ENCODE results near the gene KPNB1.
A peak's percentile ranks its signal among the peaks of the same experiment; 100 is the strongest.

KPNB1 gene

GRCh38 chr17:47652570-47652969 lies 2.9 kb downstream of the KPNB1 start:
- no peak for TF ChIP-seq CTCF (conservative IDR thresholded peaks at IDR 0.05; ENCODE audit: low read depth)
- ChIA-PET POLR2A (ENCODE audit: low non-redundant PET) (no interaction called here), CTCF (no interaction called here)
- no peak overlapping the region for H3K27ac ChIP-seq
- DNase-seq (ENCODE audit: low spot score): no peak

GRCh38 chr17:47653442-47653841 lies 3.7 kb downstream of the KPNB1 start:
- TF ChIP-seq CTCF (conservative IDR thresholded peaks at IDR 0.05; ENCODE audit: low read depth): no peak
- no peak overlapping the region for H3K27ac ChIP-seq
- ChIA-PET CTCF (no interaction called here), POLR2A (ENCODE audit: low non-redundant PET) (interaction anchor here (1.0 kb wide), 1 partner anchor 11 kb away, joined by 4 read pairs; no protein-coding TSS in a partner anchor)
- no peak for DNase-seq (ENCODE audit: low spot score)

- DNase-seq (ENCODE audit: low spot score): no peak
- ChIA-PET POLR2A (ENCODE audit: low non-redundant PET) (no interaction called here), CTCF (no interaction called here)
- TF ChIP-seq CTCF (conservative IDR thresholded peaks at IDR 0.05; ENCODE audit: low read depth): no peak
- H3K27ac ChIP-seq: no peak overlapping the region
These were observed 5.3 kb downstream of the KPNB1 start for GRCh38 chr17:47654991-47655390.

GRCh38 chr17:47660064-47660492 lies 10.4 kb downstream of the KPNB1 start:
- no peak for TF ChIP-seq CTCF (conservative IDR thresholded peaks at IDR 0.05; ENCODE audit: low read depth)
- CTCF ChIA-PET: no interaction called here
- H3K27ac ChIP-seq: no peak overlapping the region
- POLR2A ChIA-PET (ENCODE audit: low non-redundant PET): no interaction called here
- no peak for DNase-seq (ENCODE audit: low spot score)

GRCh38 chr17:47663912-47664623 lies 14.3 kb downstream of the KPNB1 start:
- POLR2A ChIA-PET (ENCODE audit: low non-redundant PET): interaction anchor here (0.8 kb wide), 1 partner anchor 11 kb away, joined by 4 read pairs; no protein-coding TSS in a partner anchor
- DNase-seq (ENCODE audit: low spot score): peak; percentile 41
- peak; percentile 86 for TF ChIP-seq CTCF (conservative IDR thresholded peaks at IDR 0.05; ENCODE audit: low read depth)
- CTCF ChIA-PET: interaction anchor here (0.7 to 1.8 kb wide), 5 partner anchors 10 to 135 kb away, joined by 3 to 5 read pairs (median 4); no protein-coding TSS in a partner anchor
- H3K27ac ChIP-seq: peak overlapping the region; percentile 38

GRCh38 chr17:47664624-47664941 lies 14.9 kb downstream of the KPNB1 start:
- TF ChIP-seq CTCF (conservative IDR thresholded peaks at IDR 0.05; ENCODE audit: low read depth): peak; percentile 63; the same call in 1 of the 2 replicates
- no peak overlapping the region for H3K27ac ChIP-seq
- DNase-seq (ENCODE audit: low spot score): no peak
- ChIA-PET CTCF (interaction anchor here (0.5 to 1.8 kb wide), 5 partner anchors 10 to 134 kb away, joined by 3 to 4 read pairs (median 3); no protein-coding TSS in a partner anchor), POLR2A (ENCODE audit: low non-redundant PET) (interaction anchor here (0.8 kb wide), 1 partner anchor 11 kb away, joined by 4 read pairs; no protein-coding TSS in a partner anchor)
